ENCODE data around the gene PIGH.

DNA sequence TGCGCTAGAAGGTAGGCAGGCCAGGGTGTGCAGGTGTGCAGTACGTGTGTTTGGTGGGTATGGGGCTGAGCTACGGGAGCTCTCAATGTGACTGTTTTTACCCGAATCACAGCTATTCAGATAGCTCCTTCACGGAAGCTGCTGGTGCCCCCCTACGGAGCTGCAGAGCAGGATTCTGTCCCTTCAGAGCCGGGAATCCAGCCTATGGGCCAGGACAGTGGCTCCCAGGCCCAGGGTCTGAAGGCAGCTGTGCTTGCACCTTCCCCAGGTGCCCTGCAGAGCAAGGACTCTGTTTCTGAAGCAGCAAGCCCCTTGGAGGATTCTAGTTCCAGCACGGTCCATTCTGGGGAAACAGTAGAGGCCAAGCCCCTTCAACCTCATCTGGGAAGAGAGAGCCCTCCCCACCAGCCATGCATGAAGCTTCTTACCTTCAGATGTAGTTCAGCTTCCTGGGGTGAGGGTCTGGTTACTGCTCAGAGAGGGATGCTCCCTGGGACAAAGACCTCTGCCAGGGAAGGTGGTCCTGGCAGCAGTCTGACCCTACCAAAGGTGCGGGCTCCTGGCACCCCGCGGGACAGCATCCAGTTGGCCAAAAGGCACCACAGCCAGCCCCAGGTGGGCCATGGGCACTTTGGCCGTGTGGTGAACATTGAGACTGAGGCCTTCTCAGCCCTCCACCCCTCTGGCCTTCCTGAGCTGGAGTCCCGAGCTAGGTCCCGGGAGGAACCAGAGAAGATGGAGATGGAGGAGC is 37.9 kb downstream of the PIGH start:
- TF ChIP-seq, protein P1, sequence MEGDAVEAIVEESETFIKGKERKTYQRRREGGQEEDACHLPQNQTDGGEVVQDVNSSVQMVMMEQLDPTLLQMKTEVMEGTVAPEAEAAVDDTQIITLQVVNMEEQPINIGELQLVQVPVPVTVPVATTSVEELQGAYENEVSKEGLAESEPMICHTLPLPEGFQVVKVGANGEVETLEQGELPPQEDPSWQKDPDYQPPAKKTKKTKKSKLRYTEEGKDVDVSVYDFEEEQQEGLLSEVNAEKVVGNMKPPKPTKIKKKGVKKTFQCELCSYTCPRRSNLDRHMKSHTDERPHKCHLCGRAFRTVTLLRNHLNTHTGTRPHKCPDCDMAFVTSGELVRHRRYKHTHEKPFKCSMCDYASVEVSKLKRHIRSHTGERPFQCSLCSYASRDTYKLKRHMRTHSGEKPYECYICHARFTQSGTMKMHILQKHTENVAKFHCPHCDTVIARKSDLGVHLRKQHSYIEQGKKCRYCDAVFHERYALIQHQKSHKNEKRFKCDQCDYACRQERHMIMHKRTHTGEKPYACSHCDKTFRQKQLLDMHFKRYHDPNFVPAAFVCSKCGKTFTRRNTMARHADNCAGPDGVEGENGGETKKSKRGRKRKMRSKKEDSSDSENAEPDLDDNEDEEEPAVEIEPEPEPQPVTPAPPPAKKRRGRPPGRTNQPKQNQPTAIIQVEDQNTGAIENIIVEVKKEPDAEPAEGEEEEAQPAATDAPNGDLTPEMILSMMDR (conservative IDR thresholded peaks at IDR 0.05), result no peak
- no peak for TF ChIP-seq EZH2 (IDR thresholded peaks at IDR 0.05; ENCODE audit: low read depth)
